OCI-M2 (cell line): Measurements from ENCODE around the gene PDE2A.

ENCODE experiments used
- DNase-seq: peaks from one replicate; lab custom pipeline; 2025; ENCODE audit not compliant: unreplicated experiment; lab: John Stamatoyannopoulos, UW

Gene PDE2A

GRCh38 chr11:72592698-72593495, 81.3 kb downstream of the PDE2A start:
- no peak for DNase-seq

- no peak for DNase-seq
Measured at GRCh38 chr11:72591785-72592502, 82.3 kb downstream of the PDE2A start.

GRCh38 chr11:72591023-72591422, 83.2 kb downstream of the PDE2A start:
- DNase-seq, result no peak

DNA sequence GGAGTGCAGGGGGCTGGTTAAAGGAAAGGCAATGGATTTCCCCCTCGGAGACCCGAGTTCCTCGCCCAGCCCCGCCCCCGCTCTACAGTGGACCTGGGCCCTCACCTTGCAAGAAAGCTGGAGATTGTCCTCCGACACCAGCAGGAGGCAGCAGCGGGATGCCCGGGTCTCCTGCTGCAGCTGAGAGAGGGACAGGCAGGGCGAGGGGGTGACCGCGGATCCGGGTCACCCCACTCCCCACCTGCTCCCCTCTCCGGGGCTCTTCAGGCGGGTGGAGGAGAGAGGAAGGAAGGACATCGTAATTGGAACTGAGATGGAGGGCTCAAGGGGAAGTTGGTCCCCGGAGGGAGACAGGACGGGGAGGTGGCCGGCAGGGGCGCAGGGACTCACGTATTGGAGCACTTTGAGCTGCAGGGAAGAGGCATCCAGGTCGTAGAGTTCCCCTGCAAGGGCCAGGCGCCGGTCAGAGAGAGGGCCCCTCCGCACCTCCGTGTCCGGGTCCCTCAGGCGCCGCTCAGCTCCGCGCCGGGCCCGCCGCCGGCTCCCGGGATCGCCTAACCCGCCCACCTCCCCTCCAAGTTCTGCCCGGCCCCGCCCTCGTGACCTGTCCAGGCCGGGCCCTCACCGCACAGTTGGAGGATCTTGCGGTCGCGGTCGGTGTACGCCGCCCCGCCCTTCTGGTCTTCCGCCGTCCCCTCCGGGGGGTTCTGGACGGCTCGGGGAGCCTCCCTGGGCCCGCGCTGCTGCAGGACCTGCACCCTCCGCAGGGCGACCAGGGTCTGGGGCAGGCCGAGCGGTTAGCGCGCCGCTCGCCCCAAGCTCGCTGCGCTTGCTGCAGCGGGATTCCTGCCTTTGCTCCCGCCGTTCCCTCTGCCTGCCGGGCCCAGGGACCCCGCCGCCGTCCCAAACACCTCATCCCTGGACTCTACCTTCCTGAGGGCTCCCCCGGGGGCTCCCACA, 84.1 kb downstream of the PDE2A start:
- no peak for DNase-seq

DNA sequence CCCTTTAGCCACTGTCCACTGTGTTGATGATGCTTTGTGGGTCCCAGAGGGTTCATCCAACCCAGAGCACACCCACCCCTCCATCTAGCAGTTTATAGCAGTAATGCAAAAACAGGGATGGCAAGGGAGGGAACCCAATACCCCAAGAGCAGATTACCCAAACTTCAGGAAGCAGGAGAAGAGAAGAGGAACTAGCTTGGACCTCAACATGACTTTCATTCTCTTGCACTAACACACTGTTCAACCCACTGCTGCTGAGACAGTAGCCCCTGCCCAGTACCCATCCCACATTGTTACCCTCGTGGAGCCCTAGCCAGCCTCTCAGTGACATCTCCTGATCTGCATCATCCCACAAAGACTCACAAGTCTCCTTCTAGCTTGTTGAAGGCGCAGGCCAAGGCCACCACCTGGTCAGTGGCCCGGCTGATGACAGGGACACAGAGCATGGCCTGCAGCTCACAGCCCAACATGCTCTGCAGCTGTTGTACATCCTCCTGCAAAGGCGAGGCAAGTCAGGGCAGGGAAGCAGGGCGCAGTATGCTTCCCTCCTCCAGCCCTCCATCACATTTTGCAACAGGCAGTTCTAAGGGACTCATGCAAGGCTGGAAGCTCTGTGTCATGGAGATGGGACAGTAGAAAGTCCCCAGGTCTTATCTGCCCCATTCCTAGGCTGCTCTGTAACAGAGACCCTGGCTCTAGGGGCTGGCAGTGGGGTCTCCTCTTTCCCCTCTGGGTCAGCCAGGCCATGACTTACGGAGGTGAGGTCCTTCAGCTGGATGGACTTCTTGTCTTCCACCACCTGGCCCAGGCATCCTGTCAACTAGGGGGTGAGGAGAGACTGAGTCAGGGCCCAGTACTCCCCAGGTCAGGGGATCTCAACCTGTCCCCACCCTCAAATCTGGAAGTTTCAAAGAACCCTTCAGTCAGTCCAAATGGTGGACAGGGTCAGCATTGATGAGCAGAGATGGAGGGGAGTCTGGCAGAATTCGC, 85.5 kb downstream of the PDE2A start:
- no peak for DNase-seq

GRCh38 chr11:72587696-72588095, 86.5 kb downstream of the PDE2A start:
- no peak for DNase-seq

GRCh38 chr11:72586321-72587090, 87.7 kb downstream of the PDE2A start:
- DNase-seq, result no peak

- no peak for DNase-seq
Measured at GRCh38 chr11:72585762-72586311, 88.4 kb downstream of the PDE2A start.

DNA sequence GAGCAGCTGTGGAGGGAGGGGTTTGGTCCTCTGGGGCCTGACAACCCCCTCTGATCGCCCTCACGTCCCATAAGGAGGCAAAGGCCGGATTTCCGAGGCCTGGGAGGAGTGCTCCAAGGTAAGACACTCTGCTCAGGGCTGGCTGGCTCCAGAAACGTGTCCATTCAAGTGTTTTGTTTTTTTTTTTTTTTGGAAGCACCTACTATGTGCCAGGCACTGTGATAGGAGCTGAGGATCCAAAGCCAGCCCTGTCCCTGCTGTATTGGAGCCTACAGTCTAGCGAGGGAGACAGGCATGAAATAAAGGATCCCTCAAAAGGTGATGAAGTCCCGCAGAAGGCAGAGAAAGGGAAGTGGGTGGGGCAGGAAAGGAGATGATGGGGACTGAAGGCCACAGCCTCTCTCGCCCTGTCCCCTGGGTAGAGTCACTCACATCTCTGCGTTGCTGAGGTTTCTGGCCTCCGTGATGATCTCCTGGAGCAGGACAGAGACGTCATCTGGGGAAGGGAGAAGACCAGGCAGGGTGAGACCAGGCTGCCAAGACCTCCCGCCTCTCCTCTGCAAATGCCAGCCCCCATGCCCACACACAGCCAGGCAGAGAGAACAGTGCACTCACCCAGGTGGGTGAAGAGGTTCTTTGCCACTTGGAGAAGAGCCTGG, 89.2 kb downstream of the PDE2A start:
- no peak for DNase-seq

- no peak for DNase-seq
Measured at GRCh38 chr11:72584293-72584938, 89.8 kb downstream of the PDE2A start.

- no peak for DNase-seq
Measured at GRCh38 chr11:72583616-72584292, 90.5 kb downstream of the PDE2A start.

GRCh38 chr11:72583177-72583553, 91.1 kb downstream of the PDE2A start:
- DNase-seq, result no peak

DNA sequence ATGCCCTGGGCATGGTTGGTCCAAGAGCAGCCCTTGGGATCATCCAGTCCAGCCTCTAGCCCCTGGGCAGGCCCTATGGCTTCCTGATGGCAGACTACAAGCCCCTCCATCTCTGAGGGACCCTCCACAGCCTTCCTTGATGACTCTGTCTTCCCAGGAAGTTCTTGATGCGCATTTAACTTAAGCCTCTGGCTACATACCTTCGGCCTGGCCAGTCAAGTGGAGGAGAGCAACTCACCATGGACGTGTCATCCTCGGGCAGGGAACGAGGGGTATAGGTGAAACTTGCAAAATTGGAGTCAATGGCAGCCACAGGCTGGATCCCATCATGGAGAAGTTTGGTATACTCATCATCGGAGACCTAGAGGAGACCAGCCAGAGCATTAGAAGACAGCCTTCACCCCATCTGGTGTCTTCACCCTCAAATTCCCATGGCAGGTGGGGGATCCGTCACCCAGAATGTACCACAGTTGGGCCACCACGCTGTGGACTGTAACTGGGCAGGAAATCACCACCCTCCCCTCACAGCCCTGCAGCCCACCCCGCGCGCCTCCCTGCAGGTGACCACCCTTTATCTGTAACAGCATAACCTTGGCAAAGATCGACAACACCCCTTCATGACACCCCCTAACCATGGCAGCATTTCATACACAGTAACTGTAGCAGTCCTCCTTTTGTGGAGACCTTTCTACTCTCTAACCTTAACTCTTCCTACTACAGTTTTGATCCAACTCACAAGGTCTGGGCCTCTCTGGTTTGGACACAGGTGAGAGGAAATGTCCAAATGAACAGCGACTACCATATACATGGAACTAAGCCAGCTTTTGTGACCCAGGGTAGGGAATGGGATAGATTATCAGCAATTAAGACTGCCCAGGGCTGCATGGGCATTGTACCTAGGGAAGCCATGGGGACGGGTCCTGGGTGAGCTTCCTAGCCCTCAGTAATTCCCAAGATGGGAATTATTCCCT, 91.7 kb downstream of the PDE2A start:
- DNase-seq, result no peak

DNA sequence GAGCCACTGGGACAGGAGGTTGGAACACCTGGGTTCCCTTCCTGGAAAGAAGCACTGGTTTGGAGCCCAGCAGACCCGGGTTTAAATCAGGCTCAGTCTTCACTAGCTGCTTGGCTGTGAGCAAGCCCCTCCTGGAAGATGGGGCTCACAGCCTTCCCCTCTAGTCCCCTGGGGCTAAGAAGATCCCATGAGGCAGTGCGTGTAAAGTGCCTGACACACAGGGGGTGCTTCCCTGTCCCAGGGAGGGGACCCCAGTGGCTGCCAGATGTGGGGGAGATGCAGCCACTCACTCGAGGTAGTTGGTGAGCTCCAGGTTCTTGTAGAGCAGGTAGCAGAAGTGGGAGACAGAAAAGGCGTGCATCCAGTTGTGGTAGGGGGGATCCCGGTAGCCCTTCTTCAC, 93.2 kb downstream of the PDE2A start:
- DNase-seq, result no peak

DNA sequence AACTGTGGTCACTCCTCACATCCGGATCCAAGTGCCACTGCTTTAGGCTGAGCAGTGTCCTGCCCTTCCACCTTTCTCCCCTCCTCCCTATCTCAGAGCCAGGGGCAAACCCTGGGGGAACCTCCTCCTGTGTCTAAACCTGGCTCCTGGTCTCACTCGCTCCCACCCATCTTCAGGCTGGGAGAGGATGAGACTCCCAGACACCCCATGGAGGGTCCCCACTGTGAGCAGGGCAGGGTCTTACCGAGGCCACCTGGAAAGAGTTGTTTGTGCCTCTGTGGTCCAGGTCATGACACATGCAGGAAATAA, 93.6 kb downstream of the PDE2A start:
- no peak for DNase-seq

DNA sequence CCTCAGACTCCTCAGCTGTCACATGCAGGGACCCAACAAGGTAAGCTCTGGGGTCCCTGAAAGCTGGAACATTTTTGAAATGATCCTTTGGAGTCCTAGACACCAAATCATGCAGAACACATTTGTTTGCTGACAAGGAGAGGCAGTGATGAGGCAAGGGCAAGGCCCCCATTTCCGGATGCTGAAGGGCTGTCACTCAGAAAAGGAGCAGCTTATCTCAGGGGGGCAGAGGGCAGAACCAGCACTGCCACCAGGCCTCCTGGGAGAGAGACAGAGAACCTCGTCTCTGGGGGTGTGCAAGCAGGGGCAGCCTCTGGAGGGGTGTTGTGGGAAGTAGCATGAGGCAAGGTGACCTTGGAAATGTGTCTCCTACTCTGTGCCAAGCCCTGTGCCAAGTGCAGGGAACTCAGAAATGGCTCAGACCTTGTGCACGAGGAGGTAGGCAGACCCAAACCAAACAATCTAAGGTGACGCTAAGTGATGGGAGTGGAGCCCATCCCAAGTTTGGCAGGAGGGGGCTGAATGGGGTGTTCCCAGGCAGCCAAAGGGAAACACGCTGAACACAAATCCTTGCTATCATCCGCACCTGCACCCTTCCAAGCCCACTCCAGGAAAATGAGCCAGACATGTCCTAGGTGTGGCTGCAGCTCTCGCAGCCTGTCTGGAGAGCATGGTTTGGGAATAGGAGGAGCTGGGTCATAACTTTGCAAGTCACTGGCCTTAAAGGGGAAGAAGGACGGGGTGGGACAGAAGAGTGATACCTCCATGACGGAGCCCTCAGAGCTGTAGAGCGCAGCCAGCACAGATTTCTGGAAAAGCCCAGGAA, 94.2 kb downstream of the PDE2A start:
- no peak for DNase-seq
